H1 (cell line): ENCODE measurements around the gene CST1. TPM values are rescaled to one million over a fixed set of nuclear protein-coding genes. Genes with fewer than 3 reads are reported as not detected.
"Not testable (repeated sequence)": the region's sequence is repeated elsewhere in the genome, so short reads cannot be mapped to it uniquely, and the experiment has no call there.

Experiments
- CTCF ChIA-PET: fragments of 300-600 bp; sonication (Branson Sonifier 250); formaldehyde crosslinking; loops from one replicate; lab custom pipeline; 2021; ENCODE audit not compliant: partially characterized antibody; lab: Charles Lee
- POLR2A ChIA-PET: fragments of 300-600 bp; sonication (Branson Sonifier 250); formaldehyde crosslinking; loops from one replicate; lab custom pipeline; 2021; ENCODE audit warnings: inconsistent platforms; ENCODE audit not compliant: partially characterized antibody; lab: Charles Lee
- DNase-seq, 2 experiments: peaks; one replicate each; pipeline versions ENCODE4 v3.0.0 to v3.0.0-alpha.2; 2010 to 2022; ENCODE audit warnings: low spot score in 2 of 2, low read depth in 1 of 2, mixed read lengths in 1 of 2
- FAIRE-seq: peaks from 2 replicates; lab custom pipeline; 2011; peaks lifted over from hg19 to GRCh38; lab: Jason Lieb, UNC
- H2AFZ ChIP-seq: 2 replicates; pipeline ENCODE4 v1.8.1; 2012; ENCODE audit warnings: low read length, inconsistent platforms
- H2AK5ac ChIP-seq: 2 replicates; pipeline ENCODE4 v1.6.1; 2013; ENCODE audit warnings: low read depth, low read length
- H2BK120ac ChIP-seq: replicated peaks from 2 replicates; pipeline ENCODE3; 2013; ENCODE audit warnings: low read depth, low read length, inconsistent platforms
- H2BK12ac ChIP-seq: 2 replicates; pipeline ENCODE4 v1.6.1; 2013; ENCODE audit warnings: low read depth, low read length
- H2BK15ac ChIP-seq: 2 replicates; pipeline ENCODE4 v1.6.1; 2013; ENCODE audit warnings: low read length
- H2BK20ac ChIP-seq: 2 replicates; pipeline ENCODE4 v1.6.1; 2013; ENCODE audit warnings: low read length
- H2BK5ac ChIP-seq: 2 replicates; pipeline ENCODE4 v1.6.1; 2013; ENCODE audit warnings: low read depth, low read length
- H3K14ac ChIP-seq: 2 replicates; pipeline ENCODE4 v1.6.1; 2013; ENCODE audit warnings: inconsistent platforms; ENCODE audit not compliant: insufficient read length
- H3K18ac ChIP-seq: 2 replicates; pipeline ENCODE4 v1.6.1; 2013; ENCODE audit warnings: low read length; ENCODE audit errors: extremely low read depth
- H3K23ac ChIP-seq: 2 replicates; pipeline ENCODE4 v1.6.1; 2013; ENCODE audit warnings: inconsistent platforms; ENCODE audit not compliant: insufficient read length
- H3K23me2 ChIP-seq: 2 replicates; pipeline ENCODE4 v1.6.1; 2013; ENCODE audit warnings: low read depth, low read length
- H3K27ac ChIP-seq: 2 replicates; pipeline ENCODE4 v1.6.1; 2011; ENCODE audit warnings: low read depth, low read length, inconsistent platforms
- H3K27me3 ChIP-seq, 4 experiments: replicated peaks in 1 of 4; 1 replicate in 1 of 4; 2 replicates in 3 of 4; pipeline versions ENCODE4 v1.6.1 to v1.8.1; 2011 to 2013; ENCODE audit warnings: low read length in 3 of 4, mild to moderate bottlenecking in 3 of 4, inconsistent platforms in 2 of 4, mixed read lengths in 2 of 4, moderate library complexity in 1 of 4; ENCODE audit not compliant: control insufficient read depth in 3 of 4, insufficient read depth in 3 of 4; ENCODE audit errors: extremely low read depth in 1 of 4
- H3K36me3 ChIP-seq, 4 experiments: 2 replicates each; pipeline versions ENCODE4 v1.6.1 to v1.8.1; 2011 to 2013; ENCODE audit warnings: mild to moderate bottlenecking in 4 of 4, low read length in 3 of 4, moderate library complexity in 2 of 4, control low read depth in 1 of 4, inconsistent platforms in 1 of 4; ENCODE audit not compliant: insufficient read depth in 4 of 4, control insufficient read depth in 2 of 4
- H3K4ac ChIP-seq: replicated peaks from 2 replicates; pipeline ENCODE3; 2013; ENCODE audit warnings: low read length, low read depth, mixed read lengths, inconsistent platforms; ENCODE audit not compliant: insufficient read length
- H3K4me1 ChIP-seq, 4 experiments: replicated peaks in 1 of 4; 1 replicate in 1 of 4; 2 replicates in 3 of 4; pipeline versions ENCODE4 v1.6.1 to v1.8.1; 2011 to 2013; ENCODE audit warnings: low read length in 3 of 4, inconsistent platforms in 2 of 4, mixed read lengths in 1 of 4; ENCODE audit not compliant: insufficient read depth in 4 of 4, control insufficient read depth in 3 of 4
- H3K4me2 ChIP-seq, 2 experiments: 2 replicates each; pipeline versions ENCODE4 v1.6.1 to v1.8.1; 2011 to 2013; ENCODE audit warnings: low read depth in 2 of 2, low read length in 2 of 2, control low read depth in 1 of 2, inconsistent platforms in 1 of 2, mild to moderate bottlenecking in 1 of 2; ENCODE audit not compliant: insufficient read depth in 1 of 2
- H3K4me3 ChIP-seq, 4 experiments: fragments of 200-600, 300-600 bp in 1 of 4; sonication (generic), shearing (Covaris generic), sonication (Bioruptor Twin) in 1 of 4; 2 replicates each; pipeline versions ENCODE4 v1.5.1 to v1.8.1; 2011 to 2016; ENCODE audit warnings: low read length in 4 of 4, low read depth in 3 of 4, control low read depth in 2 of 4, inconsistent platforms in 2 of 4, mild to moderate bottlenecking in 2 of 4, mixed read lengths in 1 of 4, moderate library complexity in 1 of 4; ENCODE audit not compliant: insufficient read depth in 2 of 4; ENCODE audit errors: extremely low read depth in 1 of 4
- H3K56ac ChIP-seq: replicated peaks from 2 replicates; pipeline ENCODE3; 2013; ENCODE audit warnings: low read depth, mild to moderate bottlenecking, mixed read lengths, low read length, inconsistent platforms; ENCODE audit not compliant: insufficient read length
- H3K79me1 ChIP-seq: 2 replicates; pipeline ENCODE4 v1.6.1; 2013; ENCODE audit warnings: low read depth, low read length, control low read depth
- H3K79me2 ChIP-seq, 2 experiments: 2 replicates each; pipeline versions ENCODE4 v1.6.1 to v1.8.1; 2012 to 2013; ENCODE audit warnings: low read length in 2 of 2, mild to moderate bottlenecking in 2 of 2, inconsistent platforms in 1 of 2; ENCODE audit not compliant: insufficient read depth in 2 of 2, control insufficient read depth in 1 of 2
- H3K9ac ChIP-seq, 4 experiments: replicated peaks in 1 of 4; 1 replicate in 1 of 4; 2 replicates in 3 of 4; pipeline versions ENCODE4 v1.6.1 to v1.8.1; 2011 to 2013; ENCODE audit warnings: low read depth in 3 of 4, low read length in 3 of 4, control low read depth in 2 of 4, mild to moderate bottlenecking in 2 of 4, moderate library complexity in 2 of 4, inconsistent platforms in 1 of 4; ENCODE audit errors: extremely low read depth in 1 of 4
- H3K9me3 ChIP-seq, 2 experiments: 2 replicates each; pipeline versions ENCODE4 v1.6.1 to v1.8.1; 2012 to 2013; ENCODE audit warnings: mild to moderate bottlenecking in 2 of 2, moderate library complexity in 2 of 2, control low read depth in 1 of 2, inconsistent platforms in 1 of 2, low read depth in 1 of 2, low read length in 1 of 2, mixed read lengths in 1 of 2; ENCODE audit not compliant: insufficient read depth in 2 of 2
- H4K20me1 ChIP-seq, 2 experiments: replicated peaks in 1 of 2; 2 replicates each; pipeline versions ENCODE3 to v1.8.1; 2011 to 2013; ENCODE audit warnings: inconsistent platforms in 2 of 2, low read length in 2 of 2, mild to moderate bottlenecking in 1 of 2; ENCODE audit not compliant: insufficient read depth in 2 of 2, control insufficient read depth in 1 of 2
- H4K5ac ChIP-seq: 2 replicates; pipeline ENCODE4 v1.6.1; 2013; ENCODE audit warnings: low read length, low read depth, mixed read lengths, inconsistent platforms; ENCODE audit not compliant: insufficient read length
- H4K8ac ChIP-seq: 2 replicates; pipeline ENCODE4 v1.8.0; 2013; ENCODE audit warnings: mild to moderate bottlenecking, moderate library complexity, low read length, inconsistent platforms; ENCODE audit not compliant: insufficient read depth; ENCODE audit errors: extremely low read depth
- H4K91ac ChIP-seq: replicated peaks from 2 replicates; pipeline ENCODE3; 2013; ENCODE audit warnings: low read length, mixed read lengths, inconsistent platforms; ENCODE audit not compliant: insufficient read length
- CBX8 ChIP-seq: fragments of 300-800, 300-1000 bp; sonication (generic); IDR thresholded peaks from 2 replicates; pipeline ENCODE4 v1.7.1; 2016; ENCODE audit warnings: low read depth, low read length, borderline replicate concordance
- JUND ChIP-seq: IDR thresholded peaks from 2 replicates; pipeline ENCODE4 v1.6.1; 2011; ENCODE audit warnings: mild to moderate bottlenecking, improper control_type of control experiment, low read length
- KDM4A ChIP-seq: IDR thresholded peaks from one replicate; pipeline ENCODE4 v1.7.1; 2012; ENCODE audit warnings: low read depth, mild to moderate bottlenecking, moderate library complexity, low read length, inconsistent platforms; ENCODE audit not compliant: severe bottlenecking
- MAFK ChIP-seq: IDR thresholded peaks from 2 replicates; pipeline ENCODE4 v1.6.1; 2012; ENCODE audit warnings: low read depth, mild to moderate bottlenecking, improper control_type of control experiment, low read length
- SAP30 ChIP-seq: fragments of 300-600 bp; sonication (generic); IDR thresholded peaks from 2 replicates; pipeline ENCODE4 v1.7.1; 2012; ENCODE audit warnings: low read length, moderate library complexity, mild to moderate bottlenecking, inconsistent platforms; ENCODE audit not compliant: insufficient read depth, insufficient replicate concordance
- YY1 ChIP-seq: IDR thresholded peaks from 2 replicates; pipeline ENCODE4 v1.6.1; 2011; ENCODE audit warnings: low read depth, mild to moderate bottlenecking, low read length
- WGBS, 2 experiments: shearing (Covaris generic) in 1 of 2; methylation state at CpG; one replicate each; pipeline versions ENCODE4 v1.1.6 to v1.1.7; 2013 to 2015; ENCODE audit warnings: low lambda C conversion rate in 2 of 2, mixed read lengths in 2 of 2, inconsistent platforms in 1 of 2, low coverage in 1 of 2, missing lambda C conversion rate in 1 of 2; ENCODE audit not compliant: insufficient replicate concordance in 2 of 2, insufficient coverage in 1 of 2, insufficient read length in 1 of 2; ENCODE audit errors: extremely low coverage in 1 of 2, missing lambda C conversion rate in 1 of 2; 5-methylcytosine and 5-hydroxymethylcytosine counted together
- polyA plus RNA-seq, 7 experiments: library from polyadenylated mRNA; depleted of rRNA in 3 of 7; stranded (reverse) in 5 of 7; unstranded in 2 of 7; fragments of >200 nt in 5 of 7; fragments of 200-250 nt in 2 of 7; gene quantifications; 1 replicate in 5 of 7; 2 replicates in 1 of 7; 4 replicates in 1 of 7; pipeline versions ENCODE4 v1.2.1 to v1.2.3, GENCODE V29; 2011 to 2013; ENCODE audit warnings: missing spikeins in 2 of 7, mixed read lengths in 2 of 7
- total RNA-seq: library from RNA; stranded (reverse); fragmentation: NEBNext Ultra II Directional; extraction: Animal tissue kit (Norgen Biotek cat#: 25700); gene quantifications from 2 replicates; pipeline ENCODE4 v1.2.1, GENCODE V29; 2021
- TF ChIP-seq, protein P1 (sequence below), 3 experiments: IDR thresholded peaks; 1 replicate in 2 of 3; 2 replicates in 1 of 3; pipeline versions ENCODE4 v1.5.1 to v1.6.1; 2011; ENCODE audit warnings: low read length in 3 of 3, mild to moderate bottlenecking in 3 of 3, inconsistent platforms in 2 of 3, low read depth in 1 of 3, moderate library complexity in 1 of 3; ENCODE audit not compliant: insufficient read depth in 1 of 3; ENCODE audit errors: control extremely low read depth in 1 of 3
- TF ChIP-seq, protein P2 (sequence below): IDR thresholded peaks from 2 replicates; pipeline ENCODE4 v1.6.1; 2011; ENCODE audit warnings: low read length, improper control_type of control experiment

CST1 gene
- total and polyA plus RNA-seq, 2 of the 8 experiments (the other 6 are each of a cell fraction or from before 2014, with no cell fraction given): 2.3 to 2.9 TPM

DNA sequence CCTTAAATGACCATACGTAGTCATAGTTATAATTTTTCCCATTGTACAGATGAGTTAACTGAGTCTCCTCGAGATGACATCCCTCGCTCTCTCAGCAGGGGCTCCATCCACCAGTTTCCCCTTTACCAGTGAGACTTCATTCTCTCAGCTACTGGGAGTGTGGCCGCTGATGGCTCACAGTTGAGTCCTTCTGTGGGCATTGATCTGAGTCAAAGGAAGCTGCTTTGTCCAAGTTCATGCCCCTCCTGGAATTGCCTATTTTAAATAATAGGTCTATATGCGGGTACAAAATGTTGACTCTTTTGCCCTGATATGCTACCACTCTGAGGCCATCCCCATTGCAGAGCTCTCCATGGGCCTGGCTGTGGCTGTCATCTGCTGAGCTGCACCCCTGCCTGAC lies 14.8 kb upstream of the CST1 start (continued):
- TF ChIP-seq, protein P1, sequence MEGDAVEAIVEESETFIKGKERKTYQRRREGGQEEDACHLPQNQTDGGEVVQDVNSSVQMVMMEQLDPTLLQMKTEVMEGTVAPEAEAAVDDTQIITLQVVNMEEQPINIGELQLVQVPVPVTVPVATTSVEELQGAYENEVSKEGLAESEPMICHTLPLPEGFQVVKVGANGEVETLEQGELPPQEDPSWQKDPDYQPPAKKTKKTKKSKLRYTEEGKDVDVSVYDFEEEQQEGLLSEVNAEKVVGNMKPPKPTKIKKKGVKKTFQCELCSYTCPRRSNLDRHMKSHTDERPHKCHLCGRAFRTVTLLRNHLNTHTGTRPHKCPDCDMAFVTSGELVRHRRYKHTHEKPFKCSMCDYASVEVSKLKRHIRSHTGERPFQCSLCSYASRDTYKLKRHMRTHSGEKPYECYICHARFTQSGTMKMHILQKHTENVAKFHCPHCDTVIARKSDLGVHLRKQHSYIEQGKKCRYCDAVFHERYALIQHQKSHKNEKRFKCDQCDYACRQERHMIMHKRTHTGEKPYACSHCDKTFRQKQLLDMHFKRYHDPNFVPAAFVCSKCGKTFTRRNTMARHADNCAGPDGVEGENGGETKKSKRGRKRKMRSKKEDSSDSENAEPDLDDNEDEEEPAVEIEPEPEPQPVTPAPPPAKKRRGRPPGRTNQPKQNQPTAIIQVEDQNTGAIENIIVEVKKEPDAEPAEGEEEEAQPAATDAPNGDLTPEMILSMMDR (IDR thresholded peaks at IDR 0.05; ENCODE audit: control extremely low read depth in 1 of 3, insufficient read depth in 1 of 3, low read depth in 1 of 3, low read length in 3 of 3): no peak
- TF ChIP-seq MAFK (no peak), SAP30 (no peak), CBX8 (no peak), YY1 (no peak), JUND (no peak), KDM4A (no peak)
- TF ChIP-seq, protein P2, sequence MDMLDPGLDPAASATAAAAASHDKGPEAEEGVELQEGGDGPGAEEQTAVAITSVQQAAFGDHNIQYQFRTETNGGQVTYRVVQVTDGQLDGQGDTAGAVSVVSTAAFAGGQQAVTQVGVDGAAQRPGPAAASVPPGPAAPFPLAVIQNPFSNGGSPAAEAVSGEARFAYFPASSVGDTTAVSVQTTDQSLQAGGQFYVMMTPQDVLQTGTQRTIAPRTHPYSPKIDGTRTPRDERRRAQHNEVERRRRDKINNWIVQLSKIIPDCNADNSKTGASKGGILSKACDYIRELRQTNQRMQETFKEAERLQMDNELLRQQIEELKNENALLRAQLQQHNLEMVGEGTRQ: no peak

DNA sequence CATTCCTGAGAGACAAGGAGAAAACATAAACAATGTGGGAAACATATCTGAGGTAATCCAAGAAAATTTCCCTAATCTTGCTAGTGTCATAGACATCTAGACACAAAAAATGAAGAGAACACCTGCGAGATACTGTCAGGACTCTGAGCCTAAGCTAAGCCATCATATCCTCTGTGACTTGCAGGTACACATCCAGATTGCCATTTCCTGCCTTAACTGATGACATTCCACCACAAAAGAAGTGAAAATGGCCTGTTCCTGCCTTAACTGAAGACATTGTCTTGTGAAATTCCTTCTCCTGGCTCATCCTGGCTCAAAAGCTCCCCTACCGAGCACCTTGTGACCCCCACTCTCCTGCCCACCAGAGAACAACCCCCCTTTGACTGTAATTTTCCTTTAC lies 13.9 kb upstream of the CST1 start:
- H2AFZ ChIP-seq, H3K23ac ChIP-seq, H3K79me2 ChIP-seq, H2BK12ac ChIP-seq, H4K20me1 ChIP-seq, H2BK15ac ChIP-seq, H3K9me3 ChIP-seq, H3K23me2 ChIP-seq, H3K18ac ChIP-seq, H3K4ac ChIP-seq, H3K36me3 ChIP-seq, H3K27ac ChIP-seq, H3K4me1 ChIP-seq, DNase-seq, H4K8ac ChIP-seq, H3K14ac ChIP-seq, H2AK5ac ChIP-seq, FAIRE-seq, H4K5ac ChIP-seq, H3K79me1 ChIP-seq, H3K9ac ChIP-seq, H2BK20ac ChIP-seq, H4K91ac ChIP-seq, H2BK5ac ChIP-seq, H3K4me3 ChIP-seq, H2BK120ac ChIP-seq, H3K56ac ChIP-seq: not testable (repeated sequence)
- ChIA-PET POLR2A (interaction anchor here (0.8 kb wide), 1 partner anchor 11 kb away, joined by 3 read pairs; no protein-coding TSS in a partner anchor), CTCF (interaction anchor here (0.8 to 5.3 kb wide), 5 partner anchors 12 to 201 kb away, joined by 3 to 17 read pairs (median 3); no protein-coding TSS in a partner anchor)
- peaks cover 1 to 17% (median 10%) of the 10 kb centered on the region in 4 experiments for H3K27me3 ChIP-seq
- 21% methylated on average over 2 of the region's 2 CpGs; no CpG with 5 or more reads in 1 of the 2 experiments for WGBS, 2 experiments
- peak overlapping the region; percentile 5 to 48; a peak in 1 of 4 replicates for H3K4me2 ChIP-seq
